Endothelial cell of umbilical vein (primary cell): ENCODE results near the gene HABP2. TPM values are rescaled to one million over a fixed set of nuclear protein-coding genes. Genes with fewer than 3 reads are reported as not detected.

Experiments
- BruUV-seq: library from RNA; stranded (reverse); fragments of 400-500 nt; replicated peaks from 2 replicates; lab custom pipeline; 2021; lab: Mats Ljungman, UMichigan
- CTCF ChIA-PET: fragments of 300-600, 350-600 bp; sonication (Branson Sonifier 250); formaldehyde crosslinking; loops from one replicate; lab custom pipeline; 2021; ENCODE audit warnings: antibody characterized with exemption, inconsistent platforms; lab: Charles Lee
- POLR2A ChIA-PET: fragments of 300-600, 350-600 bp; sonication (Branson Sonifier 250); formaldehyde crosslinking; loops from one replicate; lab custom pipeline; 2021; ENCODE audit warnings: antibody characterized with exemption, inconsistent platforms; lab: Charles Lee
- DNase-seq: peaks from one replicate; pipeline ENCODE4 v3.0.0-alpha.2; 2011; ENCODE audit warnings: low read depth, low spot score
- FAIRE-seq: peaks from 2 replicates; lab custom pipeline; 2011; peaks lifted over from hg19 to GRCh38; lab: Jason Lieb, UNC
- H2AFZ ChIP-seq: 2 replicates; pipeline ENCODE4 v1.6.0; 2012; ENCODE audit warnings: low read depth, low read length, control low read depth, inconsistent platforms
- H3K27ac ChIP-seq: 2 replicates; pipeline ENCODE4 v1.5.1; 2011; ENCODE audit warnings: low read depth, mild to moderate bottlenecking, control low read depth, low read length, moderate library complexity; ENCODE audit not compliant: insufficient read depth
- H3K27me3 ChIP-seq, 2 experiments: 2 replicates each; pipeline versions ENCODE4 v1.6.0 to v1.6.1; 2011; ENCODE audit warnings: low read length in 2 of 2, mixed read lengths in 1 of 2; ENCODE audit not compliant: control insufficient read depth in 2 of 2, insufficient read depth in 2 of 2
- H3K36me3 ChIP-seq, 2 experiments: 2 replicates in 1 of 2; 3 replicates in 1 of 2; pipeline ENCODE4 v1.5.1; 2011; ENCODE audit warnings: low read length in 2 of 2, mild to moderate bottlenecking in 1 of 2, moderate library complexity in 1 of 2; ENCODE audit not compliant: control insufficient read depth in 2 of 2, insufficient read depth in 2 of 2; ENCODE audit errors: extremely low read depth in 1 of 2
- H3K4me1 ChIP-seq: 3 replicates; pipeline ENCODE4 v1.5.1; 2011; ENCODE audit warnings: mild to moderate bottlenecking, low read length; ENCODE audit not compliant: control insufficient read depth, insufficient read depth; ENCODE audit errors: extremely low read depth
- H3K4me2 ChIP-seq: 2 replicates; pipeline ENCODE4 v1.6.1; 2011; ENCODE audit warnings: low read length, control low read depth, mixed read lengths; ENCODE audit not compliant: insufficient read depth
- H3K4me3 ChIP-seq, 3 experiments: fragments of 200-600 bp in 1 of 3; sonication (generic), shearing (Covaris generic) in 1 of 3; replicated peaks in 1 of 3; 2 replicates each; pipeline ENCODE4 v1.5.1; 2011 to 2016; ENCODE audit warnings: control low read depth in 3 of 3, low read length in 3 of 3, mild to moderate bottlenecking in 2 of 3, inconsistent platforms in 1 of 3, low read depth in 1 of 3, moderate library complexity in 1 of 3; ENCODE audit not compliant: insufficient read depth in 1 of 3
- H3K79me2 ChIP-seq: 2 replicates; pipeline ENCODE4 v1.6.0; 2012; ENCODE audit warnings: low read length, inconsistent platforms; ENCODE audit not compliant: control insufficient read depth, insufficient read depth
- H3K9ac ChIP-seq: replicated peaks from 2 replicates; pipeline ENCODE3; 2011; ENCODE audit warnings: low read length, control low read depth; ENCODE audit not compliant: insufficient read depth; ENCODE audit errors: extremely low read depth
- H3K9me1 ChIP-seq: replicated peaks from 3 replicates; pipeline ENCODE4 v1.6.0; 2011; ENCODE audit warnings: mild to moderate bottlenecking, low read length; ENCODE audit not compliant: control insufficient read depth, insufficient read depth; ENCODE audit errors: extremely low read depth
- H3K9me3 ChIP-seq: replicated peaks from 2 replicates; pipeline ENCODE4 v1.5.1; 2012; ENCODE audit warnings: low read length, inconsistent platforms; ENCODE audit not compliant: control insufficient read depth, insufficient read depth
- H4K20me1 ChIP-seq: replicated peaks from 2 replicates; pipeline ENCODE3; 2011; ENCODE audit warnings: mild to moderate bottlenecking, low read length; ENCODE audit not compliant: control insufficient read depth, insufficient read depth; ENCODE audit errors: extremely low read depth
- CTCF ChIP-seq, 2 donors: IDR thresholded peaks; 1 replicate in 1 of 2; 2 replicates in 1 of 2; pipeline ENCODE4 v1.5.1; 2011; ENCODE audit warnings: low read length in 2 of 2, mild to moderate bottlenecking in 2 of 2, moderate library complexity in 2 of 2, control low read depth in 1 of 2, inconsistent platforms in 1 of 2, low read depth in 1 of 2; ENCODE audit not compliant: insufficient read depth in 1 of 2; ENCODE audit errors: extremely low read depth in 1 of 2
- EZH2 ChIP-seq: IDR thresholded peaks from 2 replicates; pipeline ENCODE4 v1.6.1; 2012; ENCODE audit warnings: borderline replicate concordance, low read depth, mild to moderate bottlenecking, moderate library complexity, low read length, inconsistent platforms; ENCODE audit not compliant: severe bottlenecking
- FOS ChIP-seq: IDR thresholded peaks from 2 replicates; pipeline ENCODE4 v1.6.1; 2011; ENCODE audit warnings: mild to moderate bottlenecking, low read length, moderate library complexity, borderline replicate concordance; ENCODE audit not compliant: insufficient read depth
- GATA2 ChIP-seq: IDR thresholded peaks from 2 replicates; pipeline ENCODE4 v1.7.0; 2011; ENCODE audit warnings: low read depth, mild to moderate bottlenecking, moderate library complexity, mixed read lengths, low read length; ENCODE audit not compliant: insufficient read length, insufficient read depth
- JUN ChIP-seq: IDR thresholded peaks from 2 replicates; pipeline ENCODE4 v1.6.1; 2011; ENCODE audit warnings: borderline replicate concordance, low read depth; ENCODE audit not compliant: insufficient read length, insufficient read depth
- MAX ChIP-seq: IDR thresholded peaks from 2 replicates; pipeline ENCODE4 v1.6.1; 2011; ENCODE audit not compliant: insufficient read depth, insufficient read length
- MYC ChIP-seq: IDR thresholded peaks from one replicate; pipeline ENCODE4 v1.6.1; 2011; ENCODE audit warnings: mild to moderate bottlenecking, low read depth, low read length
- POLR2A ChIP-seq: IDR thresholded peaks from 2 replicates; pipeline ENCODE4 v1.6.1; 2012; ENCODE audit warnings: low read depth, mild to moderate bottlenecking, control low read depth, low read length
- POLR2AphosphoS5 ChIP-seq: IDR thresholded peaks from 2 replicates; pipeline ENCODE4 v1.6.1; 2012; ENCODE audit warnings: low read depth, mild to moderate bottlenecking, control low read depth, low read length, moderate library complexity; ENCODE audit not compliant: insufficient read depth
- dilution Hi-C: fragments of 300-500 bp; cut with MboI; formaldehyde crosslinking; loops from one replicate; pipeline ENCODE4 v1.15.0; 2019; ENCODE audit warnings: low sequenced_read_pairs; ENCODE audit not compliant: extremely low pct_ligation_motif_present
- intact Hi-C: fragments of 100-400 bp; cut with micrococcal nuclease; formaldehyde crosslinking; loops from one replicate; pipeline ENCODE4 v1.10.0; 2022
- polyA plus RNA-seq, 4 experiments: library from polyadenylated mRNA; depleted of rRNA in 3 of 4; stranded (reverse) in 3 of 4; unstranded in 1 of 4; fragments of >200 nt; gene quantifications; 2 replicates each; pipeline versions ENCODE4 v1.2.1 to v1.2.3, GENCODE V29; 2011 to 2012; ENCODE audit warnings: missing spikeins in 1 of 4
- total RNA-seq: library from RNA; stranded (reverse); gene quantifications from 2 replicates; pipeline ENCODE4 v1.2.3, GENCODE V29; 2021

The HABP2 gene
- total and polyA plus RNA-seq, 2 donors (not counting 3 experiments of a cell fraction or from before 2014, with no cell fraction given) = 0.04 TPM; not detected in 1

- Histone ChIP-seq H3K36me3 (no peaks in the 10 kb centered on the region), H3K9me1 (no peaks in the 10 kb centered on the region), H3K4me1 (no peaks in the 10 kb centered on the region), H3K27me3 (peaks cover 0 to under 1% of the 10 kb centered on the region in 2 experiments), H3K79me2 (no peaks in the 10 kb centered on the region), H2AFZ (no peak overlapping the region), H3K4me3 (no peak overlapping the region), H3K27ac (no peak overlapping the region), H3K9ac (no peak overlapping the region), H3K4me2 (no peak overlapping the region), H3K9me3 (no peaks in the 10 kb centered on the region), H4K20me1 (no peaks in the 10 kb centered on the region)
- no TSS peak for BruUV-seq
- FAIRE-seq (peak; percentile 35), DNase-seq (peak; percentile 10)
- intact Hi-C loops (no loop called here), dilution Hi-C loops (no loop called here)
- TF ChIP-seq POLR2A = no peak
- TF ChIP-seq JUN = no peak
- TF ChIP-seq CTCF (IDR thresholded peaks at IDR 0.05; ENCODE audit: extremely low read depth in 1 of 2, insufficient read depth in 1 of 2, low read depth in 1 of 2, low read length in 2 of 2) = no peak
- TF ChIP-seq MAX = no peak
- no peak for TF ChIP-seq POLR2AphosphoS5
- no peak for TF ChIP-seq GATA2
- no peak for TF ChIP-seq FOS
- TF ChIP-seq EZH2 = no peak
- no peak for TF ChIP-seq MYC
- POLR2A ChIA-PET = no interaction called here
- CTCF ChIA-PET = no interaction called here
These were observed 24.0 kb downstream of the HABP2 start for GRCh38 chr10:113576852-113577251.
